HG02610 (cell line): Measurements from ENCODE around the gene SIM1.

ENCODE experiments used
- ATAC-seq: cut with Tn5 transposase; IDR thresholded peaks from one replicate; pipeline ENCODE4 v1.9.1; 2021; ENCODE audit warnings: mild to moderate bottlenecking, moderate library complexity; ENCODE audit not compliant: unreplicated experiment

The SIM1 gene

GRCh38 chr6:100470422-100471120 is 5.8 kb upstream of the SIM1 start:
- ATAC-seq, result no peak

GRCh38 chr6:100469101-100469859 is 4.6 kb upstream of the SIM1 start:
- no peak for ATAC-seq

- ATAC-seq, result no peak
Observed at GRCh38 chr6:100468016-100468622, 3.4 kb upstream of the SIM1 start.

GRCh38 chr6:100467129-100468015 is 2.7 kb upstream of the SIM1 start:
- ATAC-seq, result no peak

- no peak for ATAC-seq
Observed at GRCh38 chr6:100466410-100467128, 1.8 kb upstream of the SIM1 start.

- ATAC-seq, result no peak
Observed at GRCh38 chr6:100465701-100466409, 1.1 kb upstream of the SIM1 start.

- ATAC-seq, result no peak
Observed at GRCh38 chr6:100464162-100464851, 414 bp downstream of the SIM1 start.

GRCh38 chr6:100463630-100464161 is 1.0 kb downstream of the SIM1 start:
- no peak for ATAC-seq

GRCh38 chr6:100462706-100463629 is 1.8 kb downstream of the SIM1 start:
- no peak for ATAC-seq

GRCh38 chr6:100461917-100462705 is 2.6 kb downstream of the SIM1 start:
- ATAC-seq, result peak; percentile 44

GRCh38 chr6:100461278-100461916 is 3.3 kb downstream of the SIM1 start:
- no peak for ATAC-seq

GRCh38 chr6:100460650-100461204 is 4.0 kb downstream of the SIM1 start:
- no peak for ATAC-seq

GRCh38 chr6:100459592-100460184 is 5.0 kb downstream of the SIM1 start:
- ATAC-seq, result no peak

- no peak for ATAC-seq
Observed at GRCh38 chr6:100458841-100459591, 5.7 kb downstream of the SIM1 start.

- no peak for ATAC-seq
Observed at GRCh38 chr6:100457311-100457990, 7.3 kb downstream of the SIM1 start.
